Fibroblast of lung (primary cell): ENCODE data around the gene PGC. TPM values are rescaled to one million over a fixed set of nuclear protein-coding genes. Genes with fewer than 3 reads are reported as not detected.

ENCODE experiments used
- DNase-seq, 2 donors: peaks; one replicate each; pipeline versions ENCODE4 v3.0.0 to v3.0.0-alpha.2; 2010; ENCODE audit warnings: low read depth in 2 of 2
- H2AFZ ChIP-seq: 2 replicates; pipeline ENCODE4 v1.5.1; 2012; ENCODE audit warnings: low read length, control low read depth, inconsistent platforms
- H3K27ac ChIP-seq: 2 replicates; pipeline ENCODE4 v1.5.1; 2011; ENCODE audit warnings: low read length, control low read depth; ENCODE audit not compliant: insufficient read depth
- H3K27me3 ChIP-seq: 2 replicates; pipeline ENCODE4 v1.5.1; 2011; ENCODE audit warnings: mild to moderate bottlenecking, low read length; ENCODE audit not compliant: control insufficient read depth, insufficient read depth
- H3K36me3 ChIP-seq: 2 replicates; pipeline ENCODE4 v1.5.1; 2011; ENCODE audit warnings: low read length; ENCODE audit not compliant: control insufficient read depth, insufficient read depth
- H3K4me1 ChIP-seq: 2 replicates; pipeline ENCODE4 v1.5.1; 2011; ENCODE audit warnings: low read length; ENCODE audit not compliant: control insufficient read depth, insufficient read depth; ENCODE audit errors: extremely low read depth
- H3K4me2 ChIP-seq: 2 replicates; pipeline ENCODE4 v1.5.1; 2011; ENCODE audit warnings: low read length, control low read depth; ENCODE audit not compliant: insufficient read depth; ENCODE audit errors: extremely low read depth
- H3K4me3 ChIP-seq, 4 experiments: fragments of 200-600 bp in 1 of 4; sonication (generic) in 1 of 4; replicated peaks in 1 of 4; 2 replicates each; pipeline ENCODE4 v1.5.1; 2011 to 2016; ENCODE audit warnings: low read length in 4 of 4, low read depth in 3 of 4, mild to moderate bottlenecking in 3 of 4, control low read depth in 2 of 4, inconsistent platforms in 1 of 4, mixed read lengths in 1 of 4; ENCODE audit not compliant: insufficient read depth in 1 of 4; ENCODE audit errors: control extremely low read depth in 1 of 4
- H3K79me2 ChIP-seq: 2 replicates; pipeline ENCODE4 v1.5.1; 2012; ENCODE audit warnings: mild to moderate bottlenecking, low read length, inconsistent platforms; ENCODE audit not compliant: control insufficient read depth, insufficient read depth
- H3K9ac ChIP-seq: 2 replicates; pipeline ENCODE4 v1.5.1; 2011; ENCODE audit warnings: mild to moderate bottlenecking, low read length, control low read depth; ENCODE audit not compliant: insufficient read depth
- H3K9me3 ChIP-seq: 2 replicates; pipeline ENCODE4 v1.5.1; 2012; ENCODE audit warnings: low read depth, low read length; ENCODE audit not compliant: control insufficient read depth, insufficient read depth
- H4K20me1 ChIP-seq: 2 replicates; pipeline ENCODE4 v1.5.1; 2011; ENCODE audit warnings: low read length; ENCODE audit not compliant: control insufficient read depth, insufficient read depth; ENCODE audit errors: extremely low read depth
- EZH2 ChIP-seq: IDR thresholded peaks from 2 replicates; pipeline ENCODE4 v1.5.1; 2012; ENCODE audit warnings: low read length, control low read depth, mild to moderate bottlenecking; ENCODE audit errors: missing control alignments
- polyA plus RNA-seq, 2 donors: library from polyadenylated mRNA; depleted of rRNA in 1 of 2; stranded (reverse) in 1 of 2; unstranded in 1 of 2; fragments of >200 nt; gene quantifications; 2 replicates each; pipeline ENCODE4 v1.2.1, GENCODE V29; 2011 to 2012; ENCODE audit warnings: missing spikeins in 1 of 2
- total RNA-seq: library from RNA; depleted of rRNA; stranded (reverse); fragments of >200 nt; gene quantifications from 2 replicates; pipeline ENCODE4 v1.2.1, GENCODE V29; 2014
- TF ChIP-seq, protein P1 (sequence below), 2 donors: IDR thresholded peaks in 1 of 2; conservative IDR thresholded peaks in 1 of 2; 1 replicate in 1 of 2; 2 replicates in 1 of 2; pipeline ENCODE4 v1.5.1; 2011 to 2012; ENCODE audit warnings: low read length in 2 of 2, control low read depth in 1 of 2, inconsistent platforms in 1 of 2, low read depth in 1 of 2, mild to moderate bottlenecking in 1 of 2

The PGC gene
- total and polyA plus RNA-seq, 2 donors (not counting 1 experiment from before 2014, with no cell fraction given) = not detected

- no peak for DNase-seq
- H3K4me1 ChIP-seq = peaks cover 8% of the 10 kb centered on the region
- H4K20me1 ChIP-seq = no peaks in the 10 kb centered on the region
- peak overlapping the region; percentile 44 for H3K4me2 ChIP-seq
- H3K27me3 ChIP-seq = peaks cover 3% of the 10 kb centered on the region
- no peaks in the 10 kb centered on the region for H3K36me3 ChIP-seq
- no peak for TF ChIP-seq EZH2
- TF ChIP-seq, protein P1, sequence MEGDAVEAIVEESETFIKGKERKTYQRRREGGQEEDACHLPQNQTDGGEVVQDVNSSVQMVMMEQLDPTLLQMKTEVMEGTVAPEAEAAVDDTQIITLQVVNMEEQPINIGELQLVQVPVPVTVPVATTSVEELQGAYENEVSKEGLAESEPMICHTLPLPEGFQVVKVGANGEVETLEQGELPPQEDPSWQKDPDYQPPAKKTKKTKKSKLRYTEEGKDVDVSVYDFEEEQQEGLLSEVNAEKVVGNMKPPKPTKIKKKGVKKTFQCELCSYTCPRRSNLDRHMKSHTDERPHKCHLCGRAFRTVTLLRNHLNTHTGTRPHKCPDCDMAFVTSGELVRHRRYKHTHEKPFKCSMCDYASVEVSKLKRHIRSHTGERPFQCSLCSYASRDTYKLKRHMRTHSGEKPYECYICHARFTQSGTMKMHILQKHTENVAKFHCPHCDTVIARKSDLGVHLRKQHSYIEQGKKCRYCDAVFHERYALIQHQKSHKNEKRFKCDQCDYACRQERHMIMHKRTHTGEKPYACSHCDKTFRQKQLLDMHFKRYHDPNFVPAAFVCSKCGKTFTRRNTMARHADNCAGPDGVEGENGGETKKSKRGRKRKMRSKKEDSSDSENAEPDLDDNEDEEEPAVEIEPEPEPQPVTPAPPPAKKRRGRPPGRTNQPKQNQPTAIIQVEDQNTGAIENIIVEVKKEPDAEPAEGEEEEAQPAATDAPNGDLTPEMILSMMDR (conservative IDR thresholded peaks at IDR 0.05 in 1 of 2, IDR thresholded peaks at IDR 0.05 in 1 of 2; ENCODE audit: low read depth in 1 of 2, low read length in 2 of 2) = no peak
- H2AFZ ChIP-seq = no peak overlapping the region
- H3K4me3 ChIP-seq = no peak overlapping the region
- no peaks in the 10 kb centered on the region for H3K9me3 ChIP-seq
- no peaks in the 10 kb centered on the region for H3K79me2 ChIP-seq
- H3K9ac ChIP-seq = no peak overlapping the region
- H3K27ac ChIP-seq = no peak overlapping the region
Observed at GRCh38 chr6:41705311-41705995, 41.7 kb downstream of the PGC start.

- Histone ChIP-seq H3K27ac (no peak overlapping the region), H3K9me3 (no peaks in the 10 kb centered on the region), H3K4me2 (no peak overlapping the region), H3K4me1 (peaks cover 8% of the 10 kb centered on the region), H2AFZ (no peak overlapping the region), H3K9ac (no peak overlapping the region), H3K79me2 (no peaks in the 10 kb centered on the region), H3K36me3 (no peaks in the 10 kb centered on the region), H3K27me3 (peaks cover 3% of the 10 kb centered on the region), H3K4me3 (no peak overlapping the region), H4K20me1 (no peaks in the 10 kb centered on the region)
- no peak for DNase-seq
- TF ChIP-seq, protein P1 (conservative IDR thresholded peaks at IDR 0.05 in 1 of 2, IDR thresholded peaks at IDR 0.05 in 1 of 2; ENCODE audit: low read depth in 1 of 2, low read length in 2 of 2) = no peak
- TF ChIP-seq EZH2 = no peak
Observed at GRCh38 chr6:41704656-41705310, 42.4 kb downstream of the PGC start.

DNA sequence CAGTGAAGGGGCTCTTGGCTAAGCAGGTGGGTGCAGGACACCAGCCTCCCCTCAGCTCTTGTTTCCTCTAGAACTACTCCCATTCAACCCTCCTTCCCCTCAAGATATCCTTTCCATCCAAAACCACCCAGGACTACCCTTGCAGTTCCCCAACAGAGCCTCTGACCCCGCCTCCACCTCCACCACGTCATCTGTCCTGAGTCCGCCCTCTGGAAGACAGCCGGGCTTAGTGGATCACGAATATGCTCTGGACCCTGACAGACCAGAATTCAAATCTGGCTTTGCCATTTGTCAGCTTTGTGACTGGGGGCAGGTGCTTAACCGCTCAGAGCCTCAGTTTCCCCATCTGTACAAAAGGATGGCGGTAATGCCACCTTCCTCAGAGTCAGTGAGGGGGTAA is 43.2 kb downstream of the PGC start:
- Histone ChIP-seq H3K4me3 (no peak overlapping the region), H3K4me2 (no peak overlapping the region), H4K20me1 (no peaks in the 10 kb centered on the region), H3K27me3 (peaks cover 3% of the 10 kb centered on the region), H2AFZ (no peak overlapping the region), H3K27ac (no peak overlapping the region), H3K9ac (no peak overlapping the region), H3K79me2 (no peaks in the 10 kb centered on the region), H3K9me3 (no peaks in the 10 kb centered on the region), H3K4me1 (peaks cover 8% of the 10 kb centered on the region), H3K36me3 (no peaks in the 10 kb centered on the region)
- DNase-seq = no peak
- TF ChIP-seq, protein P1 (conservative IDR thresholded peaks at IDR 0.05 in 1 of 2, IDR thresholded peaks at IDR 0.05 in 1 of 2; ENCODE audit: low read depth in 1 of 2, low read length in 2 of 2) = no peak
